B cell (primary cell): Measurements from ENCODE around the gene TIMM44. TPM values are rescaled to one million over a fixed set of nuclear protein-coding genes. Genes with fewer than 3 reads are reported as not detected.

Experiments
- ATAC-seq: fragments of 200-7000 bp; cut with Tn5 transposase; one replicate; pipeline ENCODE4 v1.10.0; 2021; ENCODE audit warnings: low read depth, mild to moderate bottlenecking, moderate number of reproducible peaks, moderate library complexity
- CTCF ChIA-PET: fragments of 350-600 bp; sonication (Branson Sonifier 250); formaldehyde crosslinking; loops from one replicate; lab custom pipeline; 2021; ENCODE audit warnings: antibody characterized with exemption, inconsistent platforms; lab: Charles Lee
- POLR2A ChIA-PET: fragments of 350-600 bp; sonication (Branson Sonifier 250); formaldehyde crosslinking; loops from one replicate; lab custom pipeline; 2021; ENCODE audit warnings: antibody characterized with exemption; lab: Charles Lee
- DNase-seq: peaks from one replicate; pipeline ENCODE4 v3.0.0; 2013
- H2AFZ ChIP-seq: 2 replicates; pipeline ENCODE4 v1.6.1; 2012; ENCODE audit warnings: mild to moderate bottlenecking, low read depth, low read length; ENCODE audit not compliant: insufficient read depth, poor library complexity, severe bottlenecking
- H3K27ac ChIP-seq, 2 donors: 1 replicate in 1 of 2; 2 replicates in 1 of 2; pipeline ENCODE4 v1.5.1; 2012 to 2013; ENCODE audit warnings: low read length in 2 of 2, mild to moderate bottlenecking in 2 of 2, moderate library complexity in 1 of 2
- H3K27me3 ChIP-seq, 4 experiments: fragments of 200-600 bp in 1 of 4; sonication (generic) in 1 of 4; replicated peaks in 1 of 4; 1 replicate in 2 of 4; 2 replicates in 2 of 4; pipeline versions ENCODE4 v1.6.1 to v1.7.0; 2013 to 2016; ENCODE audit warnings: low read length in 3 of 4, mild to moderate bottlenecking in 2 of 4, mixed read lengths in 1 of 4, moderate library complexity in 1 of 4; ENCODE audit not compliant: insufficient read depth in 4 of 4, control insufficient read depth in 3 of 4; ENCODE audit errors: control extremely low read depth in 1 of 4
- H3K36me3 ChIP-seq, 2 experiments: replicated peaks in 1 of 2; 1 replicate in 1 of 2; 2 replicates in 1 of 2; pipeline versions ENCODE4 v1.6.1 to v1.7.1; 2013; ENCODE audit warnings: low read length in 1 of 2; ENCODE audit not compliant: insufficient read depth in 2 of 2, control insufficient read depth in 1 of 2; ENCODE audit errors: control extremely low read depth in 1 of 2, extremely low read depth in 1 of 2
- H3K4me1 ChIP-seq, 2 donors: fragments of 200-600 bp in 1 of 2; sonication (generic) in 1 of 2; 1 replicate in 1 of 2; 2 replicates in 1 of 2; pipeline versions ENCODE4 v1.5.1 to v1.6.1; 2013 to 2017; ENCODE audit warnings: low read length in 2 of 2; ENCODE audit not compliant: control insufficient read depth in 2 of 2, insufficient read depth in 2 of 2
- H3K4me2 ChIP-seq: replicated peaks from 2 replicates; pipeline ENCODE3; 2012; ENCODE audit warnings: mild to moderate bottlenecking, low read depth, low read length; ENCODE audit not compliant: poor library complexity, severe bottlenecking
- H3K4me3 ChIP-seq, 5 experiments: fragments of 200-600 bp in 1 of 5; sonication (generic) in 1 of 5; 1 replicate in 3 of 5; 2 replicates in 2 of 5; pipeline versions ENCODE4 v1.5.1 to v1.7.0; 2011 to 2016; ENCODE audit warnings: low read length in 4 of 5, mild to moderate bottlenecking in 4 of 5, low read depth in 2 of 5, control low read depth in 1 of 5, moderate library complexity in 1 of 5; ENCODE audit not compliant: insufficient read depth in 1 of 5; ENCODE audit errors: control extremely low read depth in 1 of 5, extremely low read depth in 1 of 5
- H3K79me2 ChIP-seq: fragments of 200-600 bp; sonication (generic); one replicate; pipeline ENCODE4 v1.6.0; 2016; ENCODE audit warnings: low read length; ENCODE audit not compliant: control insufficient read depth, insufficient read depth
- H3K9ac ChIP-seq: fragments of 200-600 bp; sonication (generic); 2 replicates; pipeline ENCODE4 v1.6.1; 2017; ENCODE audit warnings: mild to moderate bottlenecking, low read length, moderate library complexity
- H3K9me3 ChIP-seq, 3 donors: one replicate each; pipeline versions ENCODE4 v1.6.1 to v1.7.1; 2013; ENCODE audit warnings: low read length in 2 of 3; ENCODE audit not compliant: control insufficient read depth in 2 of 3, insufficient read depth in 1 of 3; ENCODE audit errors: control extremely low read depth in 1 of 3
- H4K20me1 ChIP-seq: 2 replicates; pipeline ENCODE4 v1.6.0; 2012; ENCODE audit warnings: mild to moderate bottlenecking, low read length; ENCODE audit not compliant: insufficient read depth, control insufficient read depth, poor library complexity, severe bottlenecking
- H3K27ac Mint-ChIP-seq: one replicate; pipeline ENCODE4 v1.8.0; 2021; ENCODE audit warnings: mixed read lengths
- H3K27me3 Mint-ChIP-seq: one replicate; pipeline ENCODE4 v1.8.0; 2021; ENCODE audit warnings: mixed read lengths
- H3K4me1 Mint-ChIP-seq: one replicate; pipeline ENCODE4 v1.8.0; 2021; ENCODE audit warnings: mixed read lengths
- H3K4me3 Mint-ChIP-seq: one replicate; pipeline ENCODE4 v1.8.0; 2021; ENCODE audit warnings: mixed read lengths
- H3K9me3 Mint-ChIP-seq: one replicate; pipeline ENCODE4 v1.8.0; 2022; ENCODE audit warnings: mixed read lengths; ENCODE audit not compliant: insufficient read depth
- EZH2 ChIP-seq: IDR thresholded peaks from 2 replicates; pipeline ENCODE4 v1.6.1; 2012; ENCODE audit warnings: borderline replicate concordance, low read depth, mild to moderate bottlenecking, moderate library complexity, low read length; ENCODE audit not compliant: insufficient read depth, poor library complexity, severe bottlenecking
- WGBS: methylation state at CpG from one replicate; pipeline ENCODE4 v1.1.5; 2013; ENCODE audit warnings: missing lambda C conversion rate; ENCODE audit not compliant: insufficient coverage; 5-methylcytosine and 5-hydroxymethylcytosine counted together
- intact Hi-C: fragments of 100-400 bp; cut with micrococcal nuclease; formaldehyde crosslinking; loops from one replicate; pipeline ENCODE4 v1.10.0; 2022
- polyA plus RNA-seq: library from polyadenylated mRNA; depleted of rRNA; stranded (reverse); fragments of >200 nt; gene quantifications from 2 replicates; pipeline ENCODE4 v1.2.3, GENCODE V29; 2012
- total RNA-seq, 2 donors: library from RNA; stranded (reverse); fragments of 120-200 nt in 1 of 2; gene quantifications; 1 replicate in 1 of 2; 2 replicates in 1 of 2; pipeline versions ENCODE4 v1.2.3 to v1.2.4, GENCODE V29; 2013 to 2022
- TF ChIP-seq, protein P1 (sequence below): fragments of 200-600 bp; IDR thresholded peaks from one replicate; pipeline ENCODE4 v1.8.0; 2022; ENCODE audit warnings: antibody characterized with exemption, mild to moderate bottlenecking

TIMM44 gene
- total and polyA plus RNA-seq, 2 donors (not counting 1 experiment from before 2014, with no cell fraction given) = 48.9 to 66.5 TPM

DNA sequence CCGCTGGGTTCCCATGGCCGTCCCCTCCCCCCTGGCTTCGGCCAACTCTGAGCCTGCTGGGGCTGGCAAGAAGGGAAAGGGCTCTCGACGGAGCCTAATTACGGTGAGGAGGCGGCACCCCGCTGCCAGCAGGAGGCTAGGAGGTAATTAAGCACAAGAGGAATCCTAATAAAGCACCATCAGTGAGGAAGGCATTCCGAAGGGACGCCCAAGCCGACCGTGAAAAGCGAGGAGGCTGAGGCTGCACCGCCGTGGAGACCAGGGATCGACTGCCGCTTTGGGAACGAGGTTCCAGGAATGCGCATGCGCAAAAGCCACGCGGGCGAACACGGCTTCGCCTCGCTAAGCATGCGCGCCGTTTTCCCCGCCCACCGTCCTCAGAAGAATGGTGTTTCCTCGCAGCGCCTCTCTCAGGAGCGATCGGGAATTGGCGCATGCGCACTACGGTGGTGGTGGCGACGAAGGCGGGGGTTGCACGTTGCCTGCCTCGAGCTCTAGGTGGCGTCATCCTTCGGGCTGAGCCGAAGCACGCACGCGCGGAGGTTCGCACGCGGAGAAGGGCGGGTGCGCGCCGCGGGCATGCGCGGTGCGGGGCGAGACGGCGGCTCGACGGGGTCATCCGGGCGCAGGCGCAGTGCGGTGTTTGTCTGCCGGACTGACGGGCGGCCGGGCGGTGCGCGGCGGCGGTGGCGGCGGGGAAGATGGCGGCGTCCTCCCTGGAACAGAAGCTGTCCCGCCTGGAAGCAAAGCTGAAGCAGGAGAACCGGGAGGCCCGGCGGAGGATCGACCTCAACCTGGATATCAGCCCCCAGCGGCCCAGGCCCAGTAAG is 40.0 kb downstream of the TIMM44 start, which contains the start of gene MAP2K7:
MAP2K7 (plus strand) TSS at position 634 of the 830 bp plus-strand sequence; CDS start at position 702, 68 bp downstream.
- peak within 1 kb of the TSS; percentile 89 for H3K4me2 ChIP-seq
- peak within 1 kb of the TSS; percentile 67 to 82 for H3K27ac ChIP-seq
- peaks cover 20 to 21% of the 10 kb centered on the region in 2 donors for H3K4me1 ChIP-seq
- peaks cover 29% of the 10 kb centered on the region for H3K4me1 Mint-ChIP-seq
- peaks cover 43% of the 10 kb centered on the region for H4K20me1 ChIP-seq
- H3K4me3 ChIP-seq = peak within 1 kb of the TSS; percentile 53 to 79 (median 73)
- H3K79me2 ChIP-seq = peaks cover 48% of the 10 kb centered on the region
- peak within 1 kb of the TSS; percentile 89 for H2AFZ ChIP-seq
- peaks cover 0 to 10% of the 10 kb centered on the region in 2 experiments for H3K36me3 ChIP-seq
- H3K27me3 ChIP-seq = no peaks in the 10 kb centered on the region
- DNase-seq (peak; percentile 100), ATAC-seq (peak; percentile 89)
- CTCF ChIA-PET = interaction anchor here (0.5 to 1.6 kb wide), 9 partner anchors 15 to 251 kb away, joined by 3 to 12 read pairs (median 4); partner anchors contain the start of genes SNAPC2 and TRAPPC5
- TF ChIP-seq, protein P1, sequence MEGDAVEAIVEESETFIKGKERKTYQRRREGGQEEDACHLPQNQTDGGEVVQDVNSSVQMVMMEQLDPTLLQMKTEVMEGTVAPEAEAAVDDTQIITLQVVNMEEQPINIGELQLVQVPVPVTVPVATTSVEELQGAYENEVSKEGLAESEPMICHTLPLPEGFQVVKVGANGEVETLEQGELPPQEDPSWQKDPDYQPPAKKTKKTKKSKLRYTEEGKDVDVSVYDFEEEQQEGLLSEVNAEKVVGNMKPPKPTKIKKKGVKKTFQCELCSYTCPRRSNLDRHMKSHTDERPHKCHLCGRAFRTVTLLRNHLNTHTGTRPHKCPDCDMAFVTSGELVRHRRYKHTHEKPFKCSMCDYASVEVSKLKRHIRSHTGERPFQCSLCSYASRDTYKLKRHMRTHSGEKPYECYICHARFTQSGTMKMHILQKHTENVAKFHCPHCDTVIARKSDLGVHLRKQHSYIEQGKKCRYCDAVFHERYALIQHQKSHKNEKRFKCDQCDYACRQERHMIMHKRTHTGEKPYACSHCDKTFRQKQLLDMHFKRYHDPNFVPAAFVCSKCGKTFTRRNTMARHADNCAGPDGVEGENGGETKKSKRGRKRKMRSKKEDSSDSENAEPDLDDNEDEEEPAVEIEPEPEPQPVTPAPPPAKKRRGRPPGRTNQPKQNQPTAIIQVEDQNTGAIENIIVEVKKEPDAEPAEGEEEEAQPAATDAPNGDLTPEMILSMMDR = peak; percentile 66
- TF ChIP-seq EZH2 = no peak
- peak within 1 kb of the TSS; percentile 99 for H3K27ac Mint-ChIP-seq
- H3K27me3 Mint-ChIP-seq = no peaks in the 10 kb centered on the region
- no peaks in the 10 kb centered on the region for H3K9me3 Mint-ChIP-seq
- POLR2A ChIA-PET = interaction anchor here (0.5 to 1.3 kb wide), 7 partner anchors 13 to 201 kb away, joined by 3 to 15 read pairs (median 5); partner anchors contain the start of genes SNAPC2 and TIMM44
- intact Hi-C loops = loop anchor here (1.0 kb wide), 4 partner anchors 17 to 74 kb away; partner anchors contain the start of genes SNAPC2 and TIMM44
- H3K9me3 ChIP-seq = peaks cover 0 to 7% (median 0%) of the 10 kb centered on the region in 3 donors
- WGBS = under 1% methylated on average over 85 of the region's 89 CpGs
- H3K4me3 Mint-ChIP-seq = peak within 1 kb of the TSS; percentile 95
- H3K9ac ChIP-seq = peak within 1 kb of the TSS; percentile 86
